Naive thymus-derived CD4-positive, alpha-beta T cell (primary cell): Measurements from ENCODE around the gene UBE2G1. TPM values are rescaled to one million over a fixed set of nuclear protein-coding genes. Genes with fewer than 3 reads are reported as not detected.
A peak's percentile ranks its signal among the peaks of the same experiment; 100 is the strongest.

Source experiments
- ATAC-seq: fragments of 150-1000 bp; cut with Tn5 transposase; 2 replicates; pipeline ENCODE4 v1.10.0; 2021; ENCODE audit warnings: mild to moderate bottlenecking, moderate library complexity
- CTCF ChIA-PET: fragments of 350-600 bp; sonication (Branson Sonifier 250); formaldehyde crosslinking; loops from one replicate; lab custom pipeline; 2021; ENCODE audit warnings: antibody characterized with exemption; lab: Charles Lee
- POLR2A ChIA-PET: fragments of 350-600 bp; sonication (Branson Sonifier 250); formaldehyde crosslinking; loops from one replicate; lab custom pipeline; 2021; ENCODE audit warnings: antibody characterized with exemption, inconsistent platforms; lab: Charles Lee
- DNase-seq, 9 donors: peaks; one replicate each; pipeline versions ENCODE4 v3.0.0 to v3.0.0-alpha.2; 2020 to 2022; ENCODE audit warnings: mixed read lengths in 1 of 9
- H3K27ac ChIP-seq: one replicate; pipeline ENCODE4 v1.7.0; 2013; ENCODE audit warnings: mild to moderate bottlenecking, low read depth, low read length, moderate library complexity
- H3K27me3 ChIP-seq, 2 donors: one replicate each; pipeline ENCODE4 v1.7.0; 2013; ENCODE audit warnings: low read length in 2 of 2, mild to moderate bottlenecking in 2 of 2, moderate library complexity in 2 of 2; ENCODE audit not compliant: control insufficient read depth in 2 of 2, insufficient read depth in 2 of 2
- H3K36me3 ChIP-seq, 3 experiments: 1 replicate in 2 of 3; 2 replicates in 1 of 3; pipeline ENCODE4 v1.7.0; 2013; ENCODE audit warnings: low read length in 3 of 3, mild to moderate bottlenecking in 3 of 3, moderate library complexity in 1 of 3; ENCODE audit not compliant: insufficient read depth in 3 of 3, control insufficient read depth in 2 of 3
- H3K4me1 ChIP-seq, 2 donors: one replicate each; pipeline ENCODE4 v1.7.0; 2013; ENCODE audit warnings: low read length in 2 of 2, mild to moderate bottlenecking in 2 of 2, moderate library complexity in 1 of 2; ENCODE audit not compliant: control insufficient read depth in 2 of 2, insufficient read depth in 2 of 2
- H3K4me3 ChIP-seq: 2 replicates; pipeline ENCODE4 v1.7.0; 2013; ENCODE audit warnings: mild to moderate bottlenecking, low read length
- H3K9me3 ChIP-seq, 3 experiments: 1 replicate in 2 of 3; 2 replicates in 1 of 3; pipeline ENCODE4 v1.7.0; 2013; ENCODE audit warnings: low read length in 3 of 3; ENCODE audit not compliant: control insufficient read depth in 2 of 3
- H3K27ac Mint-ChIP-seq, 9 donors: one replicate each; pipeline ENCODE4 v1.8.0; 2020 to 2022; ENCODE audit warnings: mixed read lengths in 9 of 9, mild to moderate bottlenecking in 8 of 9, moderate library complexity in 5 of 9, inconsistent platforms in 2 of 9
- H3K27me3 Mint-ChIP-seq, 5 donors: one replicate each; pipeline ENCODE4 v1.8.0; 2021 to 2022; ENCODE audit warnings: mixed read lengths in 5 of 5, mild to moderate bottlenecking in 1 of 5
- H3K36me3 Mint-ChIP-seq, 5 donors: one replicate each; pipeline ENCODE4 v1.8.0; 2020 to 2022; ENCODE audit warnings: mixed read lengths in 5 of 5, mild to moderate bottlenecking in 3 of 5, inconsistent platforms in 1 of 5
- H3K4me1 Mint-ChIP-seq, 7 donors: one replicate each; pipeline ENCODE4 v1.8.0; 2020 to 2022; ENCODE audit warnings: mixed read lengths in 7 of 7, mild to moderate bottlenecking in 3 of 7, inconsistent platforms in 1 of 7
- H3K4me3 Mint-ChIP-seq, 10 donors: one replicate each; pipeline ENCODE4 v1.8.0; 2020 to 2022; ENCODE audit warnings: mild to moderate bottlenecking in 10 of 10, mixed read lengths in 10 of 10, moderate library complexity in 6 of 10, inconsistent platforms in 2 of 10
- H3K9me3 Mint-ChIP-seq, 11 donors: one replicate each; pipeline ENCODE4 v1.8.0; 2020 to 2022; ENCODE audit warnings: mixed read lengths in 11 of 11, mild to moderate bottlenecking in 4 of 11, inconsistent platforms in 1 of 11, moderate library complexity in 1 of 11
- intact Hi-C, 2 donors: fragments of 100-400 bp; cut with micrococcal nuclease; formaldehyde crosslinking; loops; one replicate each; pipeline ENCODE4 v1.15.1; 2023
- polyA plus RNA-seq, 2 donors: library from polyadenylated mRNA; unstranded; fragments of 300-500 nt; fragmentation: Illumina TruSeq; gene quantifications; one replicate each; pipeline ENCODE4 v1.2.3, GENCODE V29; 2021
- total RNA-seq, 6 experiments: library from RNA in 5 of 6; stranded (reverse) in 5 of 6; gene quantifications; 1 replicate in 5 of 6; 2 replicates in 1 of 6; pipeline ENCODE4 v1.2.3 and lab custom pipeline; 2021 to 2026

The UBE2G1 gene
- total and polyA plus RNA-seq, 7 experiments from 2014 or later, result 50.1 to 68.9 (median 56.6) TPM

DNA sequence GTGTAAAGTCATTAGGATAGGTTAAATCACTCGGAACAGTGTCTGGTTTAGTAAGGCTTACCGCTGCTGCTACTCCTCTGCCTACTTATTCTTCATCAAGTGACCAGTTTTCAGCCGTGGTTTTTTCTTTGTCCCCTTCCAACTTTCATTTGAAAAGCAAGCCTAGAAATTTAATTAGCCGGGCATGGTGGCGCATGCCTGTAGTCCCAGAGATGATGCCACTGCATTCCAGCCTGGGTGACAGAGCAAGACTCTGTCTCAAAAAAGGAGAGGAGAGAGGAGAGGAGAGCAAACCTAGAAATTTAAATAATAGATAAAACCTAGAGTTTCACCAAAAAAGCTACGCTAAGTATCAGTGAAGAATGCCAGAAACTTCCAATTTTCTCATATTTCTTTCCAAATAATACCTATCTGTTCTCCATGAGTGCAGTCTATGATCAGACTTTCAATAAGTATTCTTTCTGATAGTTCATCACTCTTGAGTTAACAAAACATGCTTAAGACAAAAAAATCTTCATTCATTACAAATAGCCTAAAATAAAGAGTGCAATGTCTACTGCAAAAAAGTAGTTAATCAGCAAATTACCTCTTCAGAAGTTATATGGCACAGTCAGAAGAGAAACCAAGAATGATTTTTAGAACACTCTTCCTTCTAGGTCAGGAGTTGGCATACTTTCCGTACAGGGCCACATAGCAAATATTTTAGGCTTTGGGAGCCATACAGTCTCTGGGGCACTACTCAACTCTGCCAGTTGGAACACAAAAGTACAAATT lies 117.8 kb downstream of the UBE2G1 start:
- DNase-seq (no peak), ATAC-seq (no peak)
- peaks cover 6% of the 10 kb centered on the region in 2 donors for H3K4me1 ChIP-seq
- peaks cover 28 to 69% (median 60%) of the 10 kb centered on the region in 7 donors for H3K4me1 Mint-ChIP-seq
- ChIA-PET CTCF (interaction anchor here (1.1 to 2.0 kb wide), 3 partner anchors 10 to 55 kb away, joined by 3 to 5 read pairs (median 3); no protein-coding TSS in a partner anchor), POLR2A (interaction anchor here (1.1 kb wide), 1 partner anchor 15 kb away, joined by 5 read pairs; no protein-coding TSS in a partner anchor)
- no peak overlapping the region for H3K27ac ChIP-seq
- H3K9me3 Mint-ChIP-seq, result peaks cover 0 to 1% (median 0%) of the 10 kb centered on the region in 11 donors
- no peak overlapping the region for H3K4me3 ChIP-seq
- H3K4me3 Mint-ChIP-seq, result no peak overlapping the region
- no peaks in the 10 kb centered on the region for H3K27me3 ChIP-seq
- H3K9me3 ChIP-seq, result no peaks in the 10 kb centered on the region
- peaks cover 0 to 12% (median 0%) of the 10 kb centered on the region in 3 experiments for H3K36me3 ChIP-seq
- H3K27me3 Mint-ChIP-seq, result no peaks in the 10 kb centered on the region
- peak overlapping the region in 3 of 9 donors; percentile 10 to 28 (median 10) for H3K27ac Mint-ChIP-seq
- H3K36me3 Mint-ChIP-seq, result peaks cover 0 to 15% (median 10%) of the 10 kb centered on the region in 5 donors
- intact Hi-C loops, result no loop called here

DNA sequence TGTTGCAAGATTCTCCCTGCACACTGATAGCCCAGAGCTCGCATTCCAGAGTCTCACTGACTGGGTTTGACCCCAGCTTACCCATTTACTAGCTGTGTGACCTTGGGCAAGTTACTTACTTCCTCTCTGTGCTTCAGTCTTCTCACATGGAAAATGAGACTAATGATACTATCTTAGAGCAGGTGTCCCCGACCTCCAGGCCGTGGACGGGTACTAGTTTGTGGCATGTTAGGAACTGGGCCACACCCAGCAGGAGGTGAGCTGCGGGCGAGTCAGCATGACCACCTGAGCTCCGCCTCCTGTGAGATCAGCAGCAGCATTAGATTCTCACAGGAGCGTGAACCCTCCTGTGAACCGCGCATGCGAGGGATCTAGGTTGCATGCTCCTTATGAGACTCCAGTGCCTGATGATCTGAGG lies 118.5 kb downstream of the UBE2G1 start:
- Histone ChIP-seq H3K9me3 (no peaks in the 10 kb centered on the region), H3K27me3 (no peaks in the 10 kb centered on the region), H3K27ac (no peak overlapping the region), H3K36me3 (peaks cover 0 to 12% (median 0%) of the 10 kb centered on the region in 3 experiments), H3K4me1 (peaks cover 6% of the 10 kb centered on the region in 2 donors), H3K4me3 (no peak overlapping the region)
- Mint-ChIP-seq H3K4me3 (no peak overlapping the region), H3K9me3 (peaks cover 0 to 1% (median 0%) of the 10 kb centered on the region in 11 donors), H3K27ac (peak overlapping the region in 1 of 9 donors; percentile 28), H3K36me3 (peaks cover 0 to 10% (median 7%) of the 10 kb centered on the region in 5 donors), H3K27me3 (no peaks in the 10 kb centered on the region), H3K4me1 (peaks cover 22 to 64% (median 57%) of the 10 kb centered on the region in 7 donors)
- intact Hi-C loops, result no loop called here
- no peak for DNase-seq
- POLR2A ChIA-PET, result no interaction called here
- CTCF ChIA-PET, result interaction anchor here (1.1 to 1.4 kb wide), 2 partner anchors 13 to 56 kb away, joined by 3 read pairs; no protein-coding TSS in a partner anchor
- no peak for ATAC-seq

- no peaks in the 10 kb centered on the region for H3K9me3 ChIP-seq
- H3K4me1 ChIP-seq, result peaks cover 6% of the 10 kb centered on the region in 2 donors
- POLR2A ChIA-PET, result no interaction called here
- intact Hi-C loops, result no loop called here
- no peak for DNase-seq
- Mint-ChIP-seq H3K36me3 (peaks cover 0 to 10% (median 7%) of the 10 kb centered on the region in 5 donors), H3K4me1 (peaks cover 22 to 60% (median 55%) of the 10 kb centered on the region in 7 donors), H3K27ac (peak overlapping the region in 1 of 9 donors; percentile 84), H3K9me3 (peaks cover 0 to 1% (median 0%) of the 10 kb centered on the region in 11 donors), H3K27me3 (no peaks in the 10 kb centered on the region), H3K4me3 (no peak overlapping the region)
- CTCF ChIA-PET, result interaction anchor here (0.6 to 1.4 kb wide), 4 partner anchors 13 to 56 kb away, joined by 3 to 5 read pairs (median 3); no protein-coding TSS in a partner anchor
- no peak overlapping the region for H3K27ac ChIP-seq
- peaks cover 0 to 12% (median 0%) of the 10 kb centered on the region in 3 experiments for H3K36me3 ChIP-seq
- H3K4me3 ChIP-seq, result no peak overlapping the region
- H3K27me3 ChIP-seq, result no peaks in the 10 kb centered on the region
- ATAC-seq, result no peak
Observed at GRCh38 chr17:4247361-4247970, 119.0 kb downstream of the UBE2G1 start.

DNA sequence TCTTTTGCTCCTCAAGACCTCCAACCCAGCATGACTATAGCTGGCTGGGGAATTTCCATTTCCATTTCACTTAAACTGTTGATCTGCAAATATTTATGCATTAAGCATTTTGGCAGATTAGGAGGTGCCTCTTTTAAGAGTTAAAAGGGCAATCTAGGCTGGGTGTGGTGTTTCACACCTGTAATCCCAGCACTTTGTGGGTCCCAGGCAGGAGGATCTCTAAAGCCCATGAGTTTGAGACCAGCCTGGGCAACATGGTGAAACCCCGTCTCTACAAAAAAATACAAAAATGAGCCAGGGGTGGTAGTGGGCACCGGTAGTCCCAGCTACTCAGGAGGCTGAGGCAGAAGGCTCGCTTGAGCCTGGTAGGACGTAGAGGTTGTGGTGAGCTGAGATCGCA lies 119.8 kb downstream of the UBE2G1 start:
- H3K27ac ChIP-seq, result no peak overlapping the region
- H3K36me3 Mint-ChIP-seq, result peaks cover 0 to 15% (median 6%) of the 10 kb centered on the region in 5 donors
- no peaks in the 10 kb centered on the region for H3K9me3 Mint-ChIP-seq
- H3K36me3 ChIP-seq, result peaks cover 0 to 20% (median 0%) of the 10 kb centered on the region in 3 experiments
- intact Hi-C loops, result no loop called here
- DNase-seq (no peak), ATAC-seq (no peak)
- CTCF ChIA-PET, result interaction anchor here (0.6 to 1.4 kb wide), 3 partner anchors 14 to 1140 kb away, joined by 3 to 5 read pairs (median 3); no protein-coding TSS in a partner anchor
- H3K4me1 ChIP-seq, result peaks cover 6% of the 10 kb centered on the region in 2 donors
- no peaks in the 10 kb centered on the region for H3K27me3 Mint-ChIP-seq
- H3K4me1 Mint-ChIP-seq, result peaks cover 22 to 55% (median 49%) of the 10 kb centered on the region in 7 donors
- no peaks in the 10 kb centered on the region for H3K27me3 ChIP-seq
- H3K4me3 ChIP-seq, result no peak overlapping the region
- no peaks in the 10 kb centered on the region for H3K9me3 ChIP-seq
- H3K27ac Mint-ChIP-seq, result peak overlapping the region in 1 of 9 donors; percentile 42
- peak overlapping the region in 1 of 10 donors; percentile 18 for H3K4me3 Mint-ChIP-seq
- POLR2A ChIA-PET, result interaction anchor here (1.0 kb wide), 1 partner anchor 13 kb away, joined by 3 read pairs; no protein-coding TSS in a partner anchor

DNA sequence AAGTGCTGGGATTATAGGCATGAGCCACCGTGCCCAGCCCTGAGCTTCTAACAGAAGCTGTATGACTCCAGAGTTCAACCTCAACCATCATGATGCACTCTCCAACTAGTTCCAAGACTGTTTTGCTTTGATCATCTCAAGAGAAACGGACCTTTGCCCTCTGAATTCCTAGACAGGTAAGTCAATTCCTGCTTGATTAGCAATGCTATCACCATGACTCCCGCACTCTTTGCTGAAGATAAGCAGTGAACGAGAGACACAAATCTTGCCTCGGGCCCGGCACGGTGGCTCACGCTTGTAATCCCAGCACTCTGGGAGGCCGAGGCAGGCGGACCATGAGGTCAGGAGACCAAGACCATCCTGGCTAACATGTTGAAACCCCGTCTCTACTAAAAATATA lies 124.9 kb downstream of the UBE2G1 start:
- Mint-ChIP-seq H3K4me1 (peaks cover 7 to 21% (median 16%) of the 10 kb centered on the region in 7 donors), H3K27ac (no peak overlapping the region), H3K27me3 (no peaks in the 10 kb centered on the region), H3K9me3 (no peaks in the 10 kb centered on the region), H3K36me3 (peaks cover 6 to 26% (median 9%) of the 10 kb centered on the region in 5 donors), H3K4me3 (no peak overlapping the region)
- ChIA-PET POLR2A (no interaction called here), CTCF (interaction anchor here (0.7 to 1.1 kb wide), 2 partner anchors 52 to 68 kb away, joined by 3 read pairs; no protein-coding TSS in a partner anchor)
- Histone ChIP-seq H3K9me3 (no peaks in the 10 kb centered on the region), H3K36me3 (peaks cover 0 to 40% (median 6%) of the 10 kb centered on the region in 3 experiments), H3K4me3 (no peak overlapping the region), H3K4me1 (no peaks in the 10 kb centered on the region), H3K27me3 (no peaks in the 10 kb centered on the region), H3K27ac (no peak overlapping the region)
- DNase-seq, result no peak
- intact Hi-C loops, result no loop called here
- no peak for ATAC-seq

- Mint-ChIP-seq H3K4me3 (no peak overlapping the region), H3K27me3 (no peaks in the 10 kb centered on the region), H3K27ac (no peak overlapping the region), H3K9me3 (no peaks in the 10 kb centered on the region), H3K4me1 (peaks cover 14 to 22% (median 19%) of the 10 kb centered on the region in 7 donors), H3K36me3 (peaks cover 6 to 31% (median 12%) of the 10 kb centered on the region in 5 donors)
- Histone ChIP-seq H3K4me1 (peaks cover 6 to 9% of the 10 kb centered on the region in 2 donors), H3K9me3 (no peaks in the 10 kb centered on the region), H3K4me3 (no peak overlapping the region), H3K27ac (no peak overlapping the region), H3K27me3 (no peaks in the 10 kb centered on the region), H3K36me3 (peaks cover 7 to 62% (median 14%) of the 10 kb centered on the region in 3 experiments)
- DNase-seq (no peak), ATAC-seq (no peak)
- intact Hi-C loops, result no loop called here
- ChIA-PET POLR2A (no interaction called here), CTCF (no interaction called here)
Observed at GRCh38 chr17:4236456-4236855, 130.0 kb downstream of the UBE2G1 start.
